ENCODE measurements around the gene HSH2D.
"Not testable (repeated sequence)": the region's sequence is repeated elsewhere in the genome, so short reads cannot be mapped to it uniquely, and the experiment has no call there.

HSH2D gene

DNA sequence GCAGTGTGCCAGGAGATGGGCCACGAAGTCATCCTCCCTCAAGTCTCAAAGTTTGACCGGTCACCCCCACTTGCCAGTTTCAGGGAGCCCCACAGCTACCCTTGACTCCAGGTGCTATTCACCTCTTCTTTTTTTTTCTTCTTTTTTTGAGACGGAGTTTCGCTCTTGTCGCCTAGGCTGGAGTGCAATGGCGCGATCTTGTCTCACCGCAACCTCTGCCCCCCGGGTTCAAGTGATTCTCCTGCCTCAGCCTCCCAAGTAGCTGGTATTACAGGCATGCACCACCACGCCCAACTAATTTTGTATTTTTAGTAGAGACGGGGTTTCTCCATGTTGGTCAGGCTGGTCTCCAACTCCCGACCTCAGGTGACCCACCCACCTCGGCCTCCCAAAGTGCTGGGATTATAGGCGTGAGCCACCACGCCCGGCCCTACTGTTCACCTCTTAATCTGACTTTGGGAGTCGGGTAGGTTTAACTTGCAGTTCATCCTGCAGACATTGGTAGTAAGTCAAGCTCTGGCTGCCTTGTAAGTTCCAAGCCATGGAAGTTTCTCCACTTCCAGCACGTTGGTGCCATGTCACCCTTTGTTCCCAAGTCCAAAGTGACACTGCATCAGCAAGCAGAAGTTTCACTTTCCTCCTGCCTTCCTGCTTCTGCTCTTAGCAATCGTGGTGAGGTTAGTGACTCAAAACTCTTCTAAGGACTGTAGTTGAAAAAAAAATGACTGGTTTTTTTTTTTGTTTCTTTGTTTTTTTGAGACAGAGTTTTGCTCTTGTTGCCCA lies 24.2 kb upstream of the HSH2D start:
- DNase-seq (ENCODE audit: low read depth in 2 of 2), result not testable (repeated sequence)

- DNase-seq (ENCODE audit: low read depth in 2 of 2), result no peak
Observed at GRCh38 chr19:16121141-16121540, 22.3 kb upstream of the HSH2D start.

GRCh38 chr19:16121967-16122366 lies 21.5 kb upstream of the HSH2D start:
- no peak for DNase-seq (ENCODE audit: low read depth in 2 of 2)

DNA sequence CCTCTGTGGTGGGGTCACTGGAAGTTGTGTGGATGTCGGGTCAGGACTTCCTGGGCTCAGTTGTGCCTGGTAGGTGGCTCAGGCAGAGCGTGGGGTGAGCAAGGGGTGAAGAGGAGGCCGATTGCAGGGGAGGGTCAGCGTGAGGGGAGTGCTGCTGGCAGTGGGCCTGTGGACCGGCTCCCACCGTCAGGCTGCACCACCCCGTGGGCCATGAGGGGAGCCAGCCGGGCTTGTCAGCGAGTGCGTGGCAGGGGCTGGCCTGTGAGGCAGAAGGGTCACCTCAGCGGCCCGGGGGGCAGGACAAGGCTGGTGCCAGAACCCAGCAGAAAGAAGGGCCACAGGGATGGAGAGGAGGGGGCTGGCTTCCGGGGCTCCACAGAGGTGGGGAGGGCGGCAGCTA lies 18.5 kb upstream of the HSH2D start:
- DNase-seq (ENCODE audit: low read depth in 2 of 2), result no peak

DNA sequence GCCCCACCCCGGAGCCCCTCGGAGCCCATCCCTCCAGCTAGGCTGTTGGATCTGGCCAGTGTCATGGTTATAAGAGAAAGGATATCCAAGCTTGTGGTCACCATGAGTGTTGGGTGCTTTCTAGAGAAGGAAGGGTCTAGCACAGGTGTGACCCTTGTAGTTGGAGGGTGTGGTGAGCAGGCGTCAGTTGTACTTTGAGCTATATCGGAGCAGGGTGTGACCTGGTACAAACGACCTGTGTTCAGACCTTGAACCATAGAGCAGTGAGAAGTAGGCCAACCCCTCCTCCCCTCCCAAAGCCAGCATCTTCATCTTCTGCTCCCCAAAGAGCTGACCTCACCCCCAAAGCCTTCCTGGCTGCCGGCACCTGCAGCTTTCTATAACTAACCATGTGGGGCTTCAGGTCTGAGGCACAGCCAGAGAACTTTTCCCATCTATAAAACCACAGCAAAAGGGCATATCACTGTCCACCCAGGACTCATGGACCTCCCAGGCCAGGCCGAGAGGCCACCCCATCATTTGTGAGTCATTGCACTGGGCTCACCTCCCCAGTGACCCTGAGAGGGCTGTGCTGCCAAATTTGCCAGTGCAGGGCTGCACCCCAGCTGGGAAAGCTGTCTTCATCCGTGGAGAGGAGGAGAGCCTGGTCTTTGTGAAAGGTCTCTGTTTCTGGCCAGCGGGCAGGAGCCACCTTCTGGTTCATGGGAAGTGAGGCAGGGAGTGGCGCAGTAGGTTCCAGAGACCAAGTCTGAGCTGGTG lies 17.6 kb upstream of the HSH2D start:
- DNase-seq (ENCODE audit: low read depth in 2 of 2), result no peak

- no peak for DNase-seq (ENCODE audit: low read depth in 2 of 2)
Observed at GRCh38 chr19:16127080-16127479, 16.4 kb upstream of the HSH2D start.

- no peak for DNase-seq (ENCODE audit: low read depth in 2 of 2)
Observed at GRCh38 chr19:16127776-16128371, 15.6 kb upstream of the HSH2D start.

GRCh38 chr19:16131648-16132047 lies 11.8 kb upstream of the HSH2D start:
- no peak for DNase-seq (ENCODE audit: low read depth in 2 of 2)

- no peak for DNase-seq (ENCODE audit: low read depth in 2 of 2)
Observed at GRCh38 chr19:16133818-16134217, 9.7 kb upstream of the HSH2D start.

GRCh38 chr19:16134510-16134909 lies 9.0 kb upstream of the HSH2D start:
- DNase-seq (ENCODE audit: low read depth in 2 of 2), result no peak

GRCh38 chr19:16135430-16136127 lies 7.9 kb upstream of the HSH2D start:
- DNase-seq (ENCODE audit: low read depth in 2 of 2), result no peak

DNA sequence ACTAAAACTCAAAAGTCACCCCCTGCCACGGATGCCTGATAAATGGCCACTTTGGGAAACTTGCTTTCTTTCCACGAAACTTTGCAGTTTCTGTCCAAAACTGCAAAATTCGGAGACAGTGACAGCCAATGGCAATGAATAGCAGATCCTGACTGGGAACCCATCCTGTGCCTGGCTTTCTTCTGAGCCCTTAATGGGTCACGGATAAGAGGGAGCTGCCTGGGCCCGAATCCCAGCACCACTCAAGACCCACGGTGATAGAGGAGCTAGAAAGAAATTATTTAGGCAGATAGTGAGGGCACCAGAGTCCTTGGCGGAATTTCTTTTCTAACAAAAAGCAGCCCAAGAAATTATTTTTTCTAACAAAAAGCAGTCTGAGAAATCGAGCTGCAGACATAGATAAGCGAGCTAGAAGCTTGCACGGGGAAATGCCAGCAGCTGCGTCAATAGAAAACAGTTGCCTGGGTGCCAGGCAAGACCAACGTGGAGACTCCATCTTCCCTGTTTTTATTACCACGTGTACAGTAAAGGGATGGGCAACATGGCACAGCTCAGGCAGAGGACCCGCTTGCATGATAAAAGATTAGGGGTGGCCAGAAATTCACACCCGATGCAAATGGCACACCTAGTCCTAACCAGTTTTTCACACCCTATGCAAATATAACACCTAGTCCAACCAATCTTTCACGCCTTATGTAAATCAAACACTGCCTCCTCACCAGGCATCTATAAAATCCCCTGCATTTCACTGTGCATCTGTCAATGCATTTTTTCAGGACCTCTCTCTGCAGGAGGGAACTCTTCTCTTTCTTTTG lies 7.1 kb upstream of the HSH2D start:
- no peak for DNase-seq (ENCODE audit: low read depth in 2 of 2)

GRCh38 chr19:16139752-16140151 lies 3.7 kb upstream of the HSH2D start:
- no peak for DNase-seq (ENCODE audit: low read depth in 2 of 2)

GRCh38 chr19:16141043-16141442 lies 2.4 kb upstream of the HSH2D start:
- no peak for DNase-seq (ENCODE audit: low read depth in 2 of 2)

DNA sequence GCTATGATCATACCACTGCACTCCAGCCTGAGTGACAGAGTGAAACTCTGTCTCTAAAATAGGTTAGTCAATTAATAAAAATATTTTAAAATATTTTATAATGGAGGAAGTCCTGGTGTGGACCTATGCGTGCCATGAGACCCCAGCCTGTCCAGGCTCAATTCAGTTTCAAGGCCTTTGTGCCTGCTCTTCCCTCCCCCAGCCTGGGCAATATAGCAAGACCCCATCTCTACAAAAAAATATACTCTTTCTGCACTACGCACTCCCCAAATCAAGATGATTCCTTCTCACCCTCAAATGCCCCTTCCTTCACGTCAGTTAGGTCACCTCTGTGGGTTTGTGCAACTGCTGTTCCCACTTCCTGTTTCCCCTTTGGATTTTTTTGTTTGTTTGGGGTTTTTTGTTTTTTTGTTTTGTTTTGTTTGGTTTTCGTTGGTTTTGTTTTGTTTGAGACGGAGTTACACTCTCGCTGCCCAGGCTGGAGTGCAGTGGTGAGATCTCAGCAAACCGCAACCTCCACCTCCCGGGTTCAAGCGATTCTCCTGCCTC lies 1.4 kb upstream of the HSH2D start:
- DNase-seq (ENCODE audit: low read depth in 2 of 2), result no peak

GRCh38 chr19:16144216-16144581 lies 714 bp downstream of the HSH2D start:
- DNase-seq (ENCODE audit: low read depth in 2 of 2), result no peak

- DNase-seq (ENCODE audit: low read depth in 2 of 2), result no peak
Observed at GRCh38 chr19:16146112-16146511, 2.6 kb downstream of the HSH2D start.

- no peak for DNase-seq (ENCODE audit: low read depth in 2 of 2)
Observed at GRCh38 chr19:16148443-16149229, 5.2 kb downstream of the HSH2D start.

DNA sequence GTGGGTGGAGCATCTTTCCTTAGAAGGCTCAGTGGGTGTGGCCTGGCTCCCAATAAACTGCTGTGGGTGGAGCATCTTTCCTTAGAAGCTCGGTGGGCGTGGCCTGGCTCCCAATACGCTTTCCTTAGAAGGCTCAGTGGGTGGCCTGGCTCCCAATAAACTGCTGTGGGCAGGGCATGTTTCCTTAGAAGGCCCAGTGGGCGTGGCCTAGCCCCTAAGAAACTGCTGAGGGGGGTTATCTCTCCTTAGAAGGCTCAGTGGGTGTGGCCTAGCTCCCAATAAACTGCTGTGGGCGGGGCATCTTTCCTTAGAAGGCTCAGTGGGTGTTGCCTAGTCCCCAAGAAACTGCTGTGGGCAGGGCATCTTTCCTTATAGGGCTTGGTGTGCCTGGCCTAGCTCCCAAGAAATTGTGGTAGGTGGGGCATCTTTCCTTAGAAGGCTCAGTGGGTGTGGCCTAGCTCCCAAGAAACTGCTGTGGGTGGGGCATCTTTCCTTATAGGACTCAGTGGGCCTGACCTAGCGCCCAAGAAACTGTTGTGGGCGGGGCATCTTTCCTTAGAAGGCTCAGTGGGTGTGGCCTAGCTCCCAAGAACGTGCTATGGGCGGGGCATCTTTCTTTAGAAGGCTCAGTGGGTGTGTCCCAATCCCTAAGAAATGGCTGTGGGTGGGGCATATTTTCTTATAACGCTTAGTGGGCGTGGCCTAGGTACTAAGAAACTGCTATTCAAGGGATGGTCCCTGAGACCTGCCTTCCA lies 10.3 kb downstream of the HSH2D start:
- DNase-seq (ENCODE audit: low read depth in 2 of 2), result no peak

DNA sequence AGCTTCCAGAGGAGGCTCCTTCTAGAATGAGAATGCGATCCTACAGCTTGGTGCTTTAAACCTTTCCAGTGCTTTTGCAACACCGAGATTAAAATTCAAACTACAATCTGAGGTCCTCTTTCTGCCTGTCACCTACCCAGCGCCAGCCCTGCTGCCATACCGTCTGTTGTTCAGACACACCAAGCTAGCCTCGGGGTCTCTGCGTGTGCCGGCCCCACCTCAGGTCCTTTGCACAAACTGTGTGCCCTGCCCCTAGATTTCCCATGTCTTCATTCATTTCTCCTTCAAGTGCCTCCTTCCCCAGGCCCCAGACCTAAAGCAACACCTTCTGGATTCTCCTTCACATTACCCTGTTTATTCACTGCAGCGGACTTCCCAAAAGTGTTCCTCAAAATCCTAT lies 11.1 kb downstream of the HSH2D start:
- DNase-seq (ENCODE audit: low read depth in 2 of 2), result no peak
